BLaER1 (cell line): Measurements from ENCODE around the gene SECISBP2L.
"Not testable (repeated sequence)": the region's sequence is repeated elsewhere in the genome, so short reads cannot be mapped to it uniquely, and the experiment has no call there.

Source experiments
- H3K27ac ChIP-seq: shearing (Covaris generic); formaldehyde crosslinking; 2 replicates; pipeline ENCODE4 v1.8.1; 2022
- H3K27me3 ChIP-seq: shearing (Covaris generic); formaldehyde crosslinking; 2 replicates; pipeline ENCODE4 v1.8.1; 2022
- H3K36me3 ChIP-seq: shearing (Covaris generic); formaldehyde crosslinking; 2 replicates; pipeline ENCODE4 v1.8.1; 2022
- H3K4me1 ChIP-seq: shearing (Covaris generic); formaldehyde crosslinking; 2 replicates; pipeline ENCODE4 v1.8.1; 2022
- H3K4me2 ChIP-seq: shearing (Covaris generic); formaldehyde crosslinking; 2 replicates; pipeline ENCODE4 v1.8.1; 2022
- H3K4me3 ChIP-seq: shearing (Covaris generic); formaldehyde crosslinking; 2 replicates; pipeline ENCODE4 v1.8.1; 2022
- H3K9ac ChIP-seq: shearing (Covaris generic); formaldehyde crosslinking; 2 replicates; pipeline ENCODE4 v1.8.1; 2022
- H3K9me3 ChIP-seq: shearing (Covaris generic); formaldehyde crosslinking; 2 replicates; pipeline ENCODE4 v1.8.1; 2022
- H4K20me1 ChIP-seq: shearing (Covaris generic); formaldehyde crosslinking; 2 replicates; pipeline ENCODE4 v1.8.1; 2022
- Cebpa-rat ChIP-seq: shearing (Covaris generic); IDR thresholded peaks from 2 replicates; pipeline ENCODE4 v1.8.1; 2022

SECISBP2L gene

DNA sequence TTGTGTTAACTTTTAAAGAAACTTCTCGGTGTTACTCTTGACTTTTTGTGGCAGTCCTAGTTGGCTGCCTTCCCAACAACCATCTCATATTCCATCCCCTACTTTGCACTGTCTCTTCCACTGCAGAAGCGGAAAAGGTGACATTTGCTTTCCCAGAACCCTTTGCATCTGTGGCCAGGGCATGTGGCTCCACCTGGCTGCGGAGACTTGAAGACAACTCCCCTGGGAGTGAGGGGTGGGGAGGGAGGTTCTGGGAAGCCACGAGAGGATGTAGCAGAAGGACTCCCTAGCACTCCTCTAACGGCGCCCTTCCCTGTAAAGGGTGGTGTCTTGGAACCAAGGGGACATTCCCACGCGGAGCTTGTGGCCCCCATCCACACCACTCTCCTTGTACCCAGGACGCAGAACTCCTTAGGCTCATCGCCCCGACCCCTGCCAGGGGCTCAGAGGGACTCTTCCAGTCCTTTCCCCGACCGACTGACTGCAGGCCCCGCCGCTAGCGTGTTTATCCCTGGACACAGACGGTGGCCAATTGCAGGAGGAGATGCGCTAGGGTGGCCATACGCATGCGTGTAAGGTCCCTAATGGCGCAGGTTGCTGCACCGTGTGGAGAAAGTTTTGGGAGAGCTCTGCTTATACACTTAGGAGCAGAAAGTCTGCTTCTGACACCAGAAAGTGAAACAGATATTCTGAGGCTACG is 33.2 kb upstream of the SECISBP2L start:
- H3K36me3 ChIP-seq, result no peaks in the 10 kb centered on the region

DNA sequence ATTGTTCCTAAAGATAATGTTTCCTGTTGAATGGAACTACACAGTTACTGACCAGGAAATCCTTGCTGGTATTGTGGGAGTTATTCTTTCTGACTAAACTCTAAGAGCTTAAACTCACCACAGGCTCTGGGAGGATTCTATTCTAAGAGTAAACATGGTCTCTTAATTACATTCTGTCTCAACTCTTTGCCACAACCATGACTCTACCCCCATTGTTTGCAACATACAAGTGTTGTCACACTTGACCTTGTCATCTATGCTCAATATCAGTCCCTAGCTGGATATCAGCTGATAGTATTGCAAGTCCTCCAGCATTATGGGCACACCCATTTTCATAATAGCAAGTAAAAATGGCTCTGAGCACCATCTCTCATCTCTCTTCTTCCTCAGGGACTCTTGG is 29.6 kb upstream of the SECISBP2L start:
- Histone ChIP-seq H3K36me3 (no peaks in the 10 kb centered on the region), H3K27me3 (no peaks in the 10 kb centered on the region), H3K9ac (no peak overlapping the region), H3K9me3 (peaks cover 7% of the 10 kb centered on the region; the same call in 1 of the 2 replicates), H3K4me3 (no peak overlapping the region), H4K20me1 (no peaks in the 10 kb centered on the region), H3K4me2 (no peak overlapping the region), H3K27ac (no peak overlapping the region), H3K4me1 (no peaks in the 10 kb centered on the region)
- TF ChIP-seq Cebpa-rat, result no peak

More for the DNA sequence above, 33.2 kb upstream of the SECISBP2L start:
- no peaks in the 10 kb centered on the region for H3K4me1 ChIP-seq
- no peak overlapping the region for H3K4me3 ChIP-seq
- no peak overlapping the region for H3K27ac ChIP-seq
- no peak overlapping the region for H3K9ac ChIP-seq
- H3K9me3 ChIP-seq, result peaks cover 7% of the 10 kb centered on the region; the same call in 1 of the 2 replicates
- H4K20me1 ChIP-seq, result no peaks in the 10 kb centered on the region
- no peak for TF ChIP-seq Cebpa-rat
- H3K4me2 ChIP-seq, result no peak overlapping the region
- no peaks in the 10 kb centered on the region for H3K27me3 ChIP-seq

DNA sequence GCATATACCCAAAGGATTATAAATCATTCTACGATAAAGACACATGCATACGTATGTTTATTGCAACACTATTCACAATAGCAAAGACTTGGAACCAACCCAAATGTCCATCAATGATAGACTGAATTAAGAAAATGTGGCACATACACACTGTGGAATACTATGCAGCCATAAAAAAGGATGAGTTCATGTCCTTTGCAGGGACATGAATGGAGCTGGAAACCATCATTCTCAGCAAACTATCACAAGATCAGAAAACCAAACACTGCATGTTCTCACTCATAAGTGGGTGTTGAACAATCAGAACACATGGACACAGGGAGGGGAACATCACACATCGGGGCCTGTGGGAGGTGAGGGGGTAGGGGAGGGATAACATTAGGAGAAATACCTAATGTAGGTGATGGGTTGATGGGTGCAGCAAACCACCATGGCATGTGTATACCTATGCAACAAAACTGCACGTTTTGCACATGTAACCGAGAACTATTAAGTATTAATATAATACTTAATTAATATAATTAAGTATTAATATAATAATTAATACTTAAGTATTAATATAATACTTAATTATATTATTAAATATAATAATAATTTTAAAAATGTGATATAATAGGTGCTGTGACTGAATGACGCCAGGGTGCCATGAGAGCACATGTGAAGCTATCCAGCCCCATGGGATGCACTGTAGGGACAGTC is 28.5 kb upstream of the SECISBP2L start:
- not testable (repeated sequence) for H3K4me2 ChIP-seq, H4K20me1 ChIP-seq, H3K4me1 ChIP-seq, H3K36me3 ChIP-seq, H3K27me3 ChIP-seq, H3K9me3 ChIP-seq, H3K9ac ChIP-seq, H3K4me3 ChIP-seq, H3K27ac ChIP-seq

DNA sequence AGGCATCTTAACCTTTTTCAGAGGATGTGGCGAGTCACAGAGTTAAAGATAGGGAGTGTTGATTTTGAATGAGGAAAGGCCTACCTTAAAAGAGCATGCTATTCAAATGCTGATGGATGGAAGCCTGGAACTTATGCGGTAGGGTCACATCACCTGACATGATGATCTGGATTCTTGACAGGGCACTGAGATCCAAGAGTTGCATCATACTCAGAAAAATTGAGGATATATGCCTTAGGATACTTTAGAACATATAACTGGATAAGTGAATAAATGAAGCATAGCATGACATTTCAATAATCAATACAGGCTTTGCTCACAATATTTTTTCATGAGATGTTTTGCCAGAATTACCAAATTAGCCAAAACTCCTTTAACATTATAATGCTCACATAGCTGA is 20.1 kb upstream of the SECISBP2L start:
- H3K4me3 ChIP-seq, result no peak overlapping the region
- H3K9ac ChIP-seq, result no peak overlapping the region
- TF ChIP-seq Cebpa-rat, result no peak

DNA sequence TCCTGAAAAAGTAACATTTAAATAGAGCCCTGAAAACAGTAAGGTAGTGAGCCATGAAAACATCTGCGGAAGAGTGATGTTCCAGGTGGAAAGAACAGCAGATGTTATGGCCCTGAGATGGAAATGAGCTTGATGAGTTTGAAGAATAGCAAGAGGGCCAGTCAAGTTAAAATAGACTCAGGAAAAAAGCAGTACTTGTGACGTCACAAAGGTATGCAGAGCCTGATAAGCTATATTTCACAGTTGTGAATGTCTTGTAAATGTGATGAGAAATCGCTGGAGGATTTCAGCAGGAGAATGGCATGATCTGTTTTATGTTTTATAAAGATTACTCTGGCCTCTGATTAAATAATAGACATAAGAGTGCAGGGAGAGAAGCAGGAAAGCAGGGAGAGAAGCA is 18.6 kb upstream of the SECISBP2L start:
- Histone ChIP-seq H3K27me3 (no peaks in the 10 kb centered on the region), H3K36me3 (no peaks in the 10 kb centered on the region), H3K4me1 (no peaks in the 10 kb centered on the region), H3K4me3 (no peak overlapping the region), H3K27ac (no peak overlapping the region), H4K20me1 (no peaks in the 10 kb centered on the region), H3K9me3 (no peaks in the 10 kb centered on the region), H3K4me2 (no peak overlapping the region), H3K9ac (no peak overlapping the region)
- no peak for TF ChIP-seq Cebpa-rat

More for the DNA sequence above, 20.1 kb upstream of the SECISBP2L start:
- Histone ChIP-seq H3K36me3 (no peaks in the 10 kb centered on the region), H4K20me1 (no peaks in the 10 kb centered on the region), H3K27me3 (no peaks in the 10 kb centered on the region), H3K4me1 (no peaks in the 10 kb centered on the region), H3K9me3 (no peaks in the 10 kb centered on the region), H3K4me2 (no peak overlapping the region), H3K27ac (no peak overlapping the region)

DNA sequence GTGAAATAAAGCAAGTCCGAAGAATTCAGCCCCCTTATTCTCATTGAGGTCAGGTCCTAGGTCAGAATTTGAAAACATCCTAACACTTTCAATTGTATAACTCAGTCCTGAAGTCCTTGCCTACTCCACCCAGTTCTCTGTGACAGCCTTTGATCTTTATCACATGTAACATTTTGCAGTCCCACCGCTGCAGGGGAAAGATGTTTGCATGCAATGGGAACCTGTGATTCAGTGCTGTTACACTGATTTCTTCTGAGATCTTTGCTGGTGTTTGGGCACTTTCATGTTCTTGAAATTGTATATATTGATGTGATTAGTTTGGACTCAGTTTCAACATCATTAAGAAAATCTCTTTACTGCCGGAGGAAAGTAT is 18.0 kb upstream of the SECISBP2L start:
- no peaks in the 10 kb centered on the region for H3K9me3 ChIP-seq
- no peak overlapping the region for H3K4me2 ChIP-seq
- H3K27me3 ChIP-seq, result no peaks in the 10 kb centered on the region
- TF ChIP-seq Cebpa-rat, result no peak
- H3K4me3 ChIP-seq, result no peak overlapping the region
- H3K4me1 ChIP-seq, result no peaks in the 10 kb centered on the region
- H3K36me3 ChIP-seq, result no peaks in the 10 kb centered on the region
- no peak overlapping the region for H3K27ac ChIP-seq
- no peak overlapping the region for H3K9ac ChIP-seq
- H4K20me1 ChIP-seq, result no peaks in the 10 kb centered on the region

DNA sequence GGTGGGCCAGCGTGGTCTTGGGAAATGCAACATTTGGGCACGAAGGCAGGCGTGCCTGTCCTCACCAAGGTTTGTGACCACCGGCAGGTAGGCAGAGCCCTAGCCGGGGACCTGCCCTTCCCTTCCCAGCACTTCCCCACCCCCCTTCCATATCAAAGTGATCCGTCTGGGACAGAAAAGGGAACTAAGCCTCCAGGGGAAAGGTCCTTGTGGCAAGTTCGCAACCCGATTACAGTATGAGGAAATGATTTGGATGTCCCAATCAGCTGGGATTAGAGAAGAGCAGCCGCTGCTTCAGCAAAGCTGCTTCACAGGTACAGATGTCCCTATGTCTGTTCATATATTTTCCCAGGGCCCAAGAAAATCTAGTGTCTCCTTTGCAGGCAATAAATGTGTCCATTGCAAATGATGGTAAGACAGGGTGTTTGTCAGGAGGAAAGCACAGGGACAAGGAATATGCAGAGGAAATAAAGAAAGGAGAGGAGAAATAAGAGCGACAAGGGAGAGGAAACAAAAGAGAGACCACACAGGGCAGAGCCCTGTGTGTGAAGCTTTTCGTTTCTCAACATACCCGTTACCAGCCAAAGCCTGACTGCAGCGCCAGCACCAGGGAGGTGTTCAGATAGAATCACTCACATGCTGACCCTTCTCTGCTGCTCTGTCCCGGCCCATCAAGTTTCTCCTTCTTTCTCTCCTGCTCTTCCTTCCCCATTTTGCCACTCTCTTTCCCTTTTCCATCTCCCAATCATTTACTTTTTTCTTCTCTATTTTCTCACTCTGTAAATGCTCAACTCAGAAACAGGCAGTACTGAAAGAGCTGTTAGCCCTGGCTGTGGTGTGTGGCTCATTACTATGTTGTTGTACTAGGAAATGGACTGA is 17.4 kb upstream of the SECISBP2L start:
- Histone ChIP-seq H3K4me2 (no peak overlapping the region), H3K4me3 (no peak overlapping the region)

DNA sequence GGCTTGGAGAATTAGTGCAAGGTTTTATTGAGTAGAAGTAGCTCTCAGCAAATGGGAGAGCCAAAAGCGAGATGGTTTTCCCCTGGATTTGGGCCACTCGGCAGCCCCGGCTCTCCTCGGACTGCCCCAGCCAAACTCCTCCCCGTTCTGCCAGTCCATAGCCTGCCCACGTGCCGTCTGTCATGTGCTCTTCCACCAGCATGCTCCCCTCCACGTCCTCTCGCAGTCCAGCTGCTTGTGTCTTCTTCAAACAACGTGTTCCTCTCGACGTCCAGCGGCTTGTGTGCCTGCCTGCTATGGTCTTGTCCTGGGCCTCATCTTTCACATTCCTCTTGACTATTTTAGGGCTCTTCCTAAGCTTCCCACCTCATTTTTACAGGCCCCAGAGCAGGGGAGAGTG is 16.7 kb upstream of the SECISBP2L start:
- no peak overlapping the region for H3K4me2 ChIP-seq
- H3K36me3 ChIP-seq, result no peaks in the 10 kb centered on the region
- no peaks in the 10 kb centered on the region for H4K20me1 ChIP-seq
- H3K9ac ChIP-seq, result no peak overlapping the region
- no peak overlapping the region for H3K4me3 ChIP-seq
- TF ChIP-seq Cebpa-rat, result no peak
- no peak overlapping the region for H3K27ac ChIP-seq
- H3K27me3 ChIP-seq, result no peaks in the 10 kb centered on the region
- H3K4me1 ChIP-seq, result no peaks in the 10 kb centered on the region
- H3K9me3 ChIP-seq, result no peaks in the 10 kb centered on the region

More for the DNA sequence above, 17.4 kb upstream of the SECISBP2L start:
- no peaks in the 10 kb centered on the region for H3K9me3 ChIP-seq
- no peaks in the 10 kb centered on the region for H3K4me1 ChIP-seq
- no peak for TF ChIP-seq Cebpa-rat
- no peak overlapping the region for H3K9ac ChIP-seq
- H3K27ac ChIP-seq, result no peak overlapping the region
- no peaks in the 10 kb centered on the region for H4K20me1 ChIP-seq
- no peaks in the 10 kb centered on the region for H3K36me3 ChIP-seq
- no peaks in the 10 kb centered on the region for H3K27me3 ChIP-seq

DNA sequence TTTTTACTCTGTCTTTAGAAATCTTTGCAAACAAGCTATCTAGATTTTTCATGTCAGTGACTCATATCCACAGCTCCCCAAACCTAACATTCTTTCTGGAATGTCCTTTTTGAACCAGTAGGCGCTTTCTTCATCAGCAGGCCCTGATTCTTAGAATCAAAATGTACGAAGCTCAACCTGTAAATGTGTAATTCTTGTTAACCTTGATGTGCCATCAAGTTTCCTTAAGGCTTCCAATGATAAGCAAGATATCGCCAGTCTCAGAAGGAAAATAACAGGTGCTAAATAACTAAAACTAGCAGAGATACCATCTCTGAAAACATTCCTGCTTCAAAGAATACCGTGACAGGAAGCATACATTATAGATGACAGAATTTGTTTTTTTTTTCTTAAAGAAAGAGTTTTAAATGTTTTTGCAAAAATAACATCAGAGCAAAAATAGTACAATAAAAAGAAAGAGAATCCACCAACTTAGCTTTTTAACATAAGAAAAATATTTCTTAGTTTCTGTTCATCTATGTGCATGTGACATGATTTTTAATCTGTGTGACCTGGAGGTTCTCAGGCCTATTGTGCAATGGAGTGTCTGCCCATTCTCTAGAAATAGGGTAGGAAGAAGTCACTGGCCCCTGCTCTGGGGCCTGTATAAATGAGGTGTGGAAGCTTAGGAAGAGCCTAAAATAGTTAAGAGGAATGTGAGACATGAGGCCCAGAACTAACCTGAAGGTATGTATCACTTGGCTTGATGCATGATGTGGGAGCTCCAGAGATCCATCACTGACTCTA is 14.7 kb upstream of the SECISBP2L start:
- H3K9me3 ChIP-seq, result no peaks in the 10 kb centered on the region
- no peak overlapping the region for H3K4me2 ChIP-seq
- no peak for TF ChIP-seq Cebpa-rat

More for the DNA sequence above, 14.7 kb upstream of the SECISBP2L start:
- no peak overlapping the region for H3K9ac ChIP-seq
- H3K27ac ChIP-seq, result no peak overlapping the region
- no peaks in the 10 kb centered on the region for H3K4me1 ChIP-seq
- no peak overlapping the region for H3K4me3 ChIP-seq
- H3K36me3 ChIP-seq, result no peaks in the 10 kb centered on the region
- no peaks in the 10 kb centered on the region for H3K27me3 ChIP-seq
- no peaks in the 10 kb centered on the region for H4K20me1 ChIP-seq
